Head of caudate nucleus (tissue), 42 donors: Measurements from ENCODE around the gene PTF1A.
"Not testable (repeated sequence)": the region's sequence is repeated elsewhere in the genome, so short reads cannot be mapped to it uniquely, and the experiment has no call there.

Experiments
- DNase-seq, 42 donors: peaks; one replicate each; pipeline versions ENCODE4 v3.0.0 to v3.0.0-alpha.2; 2020 to 2021; ENCODE audit warnings: mixed read lengths in 7 of 42
- intact Hi-C: fragments of 100-400 bp; cut with DNase I; formaldehyde crosslinking; loops from one replicate; pipeline ENCODE4 v1.15.0; 2022

PTF1A gene

DNA sequence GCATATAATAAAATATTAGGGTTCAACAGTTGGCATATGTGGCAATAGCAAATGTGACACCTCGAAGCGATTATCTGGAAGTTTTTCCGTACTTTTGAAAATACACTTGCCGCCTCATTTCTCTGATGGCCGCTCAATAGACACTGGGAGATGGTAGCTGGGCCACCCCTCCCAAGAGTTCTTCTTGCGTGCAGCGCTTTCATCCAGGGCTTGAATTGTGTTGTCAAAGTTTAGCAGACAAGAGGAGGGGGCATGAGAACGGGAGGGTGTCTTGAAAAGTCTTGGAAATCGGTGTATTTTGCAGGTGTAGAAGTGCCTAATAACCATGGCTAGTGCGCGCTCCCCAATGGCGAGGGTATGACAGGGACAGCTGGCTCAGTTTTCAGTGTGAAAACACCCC, 8.5 kb downstream of the PTF1A start:
- intact Hi-C loops = no loop called here
- no peak for DNase-seq

- no peak for DNase-seq
- intact Hi-C loops = no loop called here
Measured at GRCh38 chr10:23200997-23201652, 9.0 kb downstream of the PTF1A start.

- intact Hi-C loops = no loop called here
- no peak for DNase-seq
Measured at GRCh38 chr10:23201837-23202236, 9.7 kb downstream of the PTF1A start.

DNA sequence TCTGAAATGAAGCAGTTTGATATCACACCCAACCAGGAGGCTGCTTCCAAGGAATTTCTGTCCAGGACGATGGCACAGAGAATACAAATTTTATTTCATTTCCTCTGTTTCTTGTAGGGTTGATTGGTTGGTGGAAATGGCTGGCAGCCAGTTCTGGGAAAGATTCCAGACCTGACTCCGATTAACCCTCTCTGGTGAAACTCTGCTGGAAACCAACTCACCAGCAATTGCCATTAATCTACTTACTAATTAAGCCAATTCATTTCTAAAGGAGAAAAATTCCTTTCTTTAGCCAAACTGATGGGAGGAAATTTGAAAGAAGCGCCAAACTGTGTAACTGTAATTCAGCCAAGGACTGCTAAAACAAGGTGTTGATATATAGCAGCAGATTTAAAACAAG, 10.7 kb downstream of the PTF1A start:
- DNase-seq = no peak
- intact Hi-C loops = no loop called here

DNA sequence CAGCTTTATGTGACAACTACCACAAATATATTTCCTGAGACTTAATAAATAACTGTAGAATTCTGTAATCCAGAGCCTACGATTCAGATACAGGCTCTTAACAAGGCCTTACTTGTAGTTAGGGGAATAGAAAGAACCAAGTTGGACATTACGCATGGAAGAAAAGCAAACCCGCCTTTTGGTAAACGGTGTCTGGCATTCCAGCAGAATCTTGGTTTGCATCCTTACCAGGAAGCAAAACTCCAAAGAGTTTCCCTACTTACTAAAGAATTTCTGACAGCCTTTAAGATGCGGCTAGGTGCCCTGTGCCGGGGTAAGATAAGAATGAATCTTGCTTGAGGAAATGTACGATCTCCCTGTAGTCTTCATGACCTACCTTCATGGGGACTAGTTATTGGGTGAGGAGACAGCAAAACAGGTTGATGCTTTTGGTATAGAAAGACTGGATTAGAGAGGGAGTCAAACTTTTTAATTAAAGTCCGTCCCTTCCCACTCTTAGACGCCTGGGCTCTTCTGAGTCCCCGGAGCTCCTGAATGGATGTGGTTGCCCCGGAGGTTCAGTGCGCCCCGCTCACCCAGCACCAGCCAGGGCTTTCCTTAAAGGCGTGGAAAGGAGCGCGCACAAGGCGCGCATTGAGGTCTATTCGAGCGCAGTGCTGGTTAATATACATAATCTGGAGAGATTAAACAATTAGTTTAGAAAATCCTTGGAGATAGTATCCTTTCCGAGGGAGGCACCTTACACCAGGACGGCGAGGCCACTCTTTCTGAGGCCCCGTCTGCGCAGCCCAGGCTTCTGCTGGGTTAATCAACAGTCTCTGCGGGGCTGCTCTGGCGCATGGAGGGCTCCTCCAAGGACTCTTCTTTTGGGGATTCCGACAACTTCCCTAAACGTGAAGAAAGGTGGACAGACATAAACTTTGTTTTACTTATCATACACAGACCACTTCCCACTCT, 11.5 kb downstream of the PTF1A start:
- intact Hi-C loops = no loop called here
- DNase-seq = no peak

DNA sequence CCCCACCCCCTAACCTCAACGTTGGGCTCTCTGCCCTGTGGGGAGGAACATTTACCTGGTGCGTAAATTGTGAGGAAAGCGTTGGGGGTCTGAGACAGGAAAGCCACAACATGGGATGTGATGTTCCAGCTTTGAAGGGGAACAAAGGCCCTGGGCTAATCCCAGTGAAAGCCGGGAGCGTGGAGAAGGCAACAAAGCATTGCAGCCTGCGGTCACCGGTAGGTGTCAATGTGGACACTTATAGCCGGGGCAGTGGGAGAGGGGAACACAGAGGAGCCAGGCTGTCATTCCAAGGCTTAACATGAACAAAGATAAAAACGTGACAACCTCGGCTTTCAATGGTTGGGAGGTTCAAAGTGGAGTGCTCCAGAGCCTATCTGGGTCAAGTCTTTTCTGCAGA, 12.7 kb downstream of the PTF1A start:
- intact Hi-C loops = no loop called here
- DNase-seq = no peak

DNA sequence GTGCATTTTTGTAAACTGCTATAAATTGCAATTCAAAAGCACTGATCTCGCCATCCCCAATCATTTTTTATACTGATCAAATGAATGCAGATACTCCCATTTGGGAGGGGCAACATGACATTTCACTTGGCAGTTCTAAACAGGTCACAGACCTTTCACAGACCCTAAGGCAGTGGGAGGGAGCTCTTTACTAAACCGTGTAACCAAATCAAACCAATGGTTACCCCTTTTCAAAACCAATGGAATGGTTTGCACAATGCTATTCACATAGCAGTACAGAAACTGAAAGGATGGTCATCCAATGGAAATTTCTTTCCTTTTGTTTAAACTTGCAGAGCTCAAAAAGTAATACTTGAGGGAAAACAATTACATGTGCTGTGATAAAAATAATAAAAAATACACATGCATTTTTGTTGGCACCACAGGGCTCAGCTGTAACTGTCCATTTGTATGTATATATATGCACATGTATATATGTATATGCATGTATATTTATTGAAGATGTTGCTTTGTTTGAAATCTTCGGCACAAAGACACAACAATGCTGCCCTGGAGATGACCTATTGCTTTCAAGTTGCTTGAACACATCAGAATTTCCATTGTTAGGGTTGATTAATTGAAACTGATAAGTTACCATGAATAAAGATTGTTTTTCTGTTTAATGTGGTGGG, 14.0 kb downstream of the PTF1A start:
- no peak for DNase-seq
- intact Hi-C loops = no loop called here

- intact Hi-C loops = no loop called here
- no peak for DNase-seq
Measured at GRCh38 chr10:23217471-23217870, 25.4 kb downstream of the PTF1A start.

DNA sequence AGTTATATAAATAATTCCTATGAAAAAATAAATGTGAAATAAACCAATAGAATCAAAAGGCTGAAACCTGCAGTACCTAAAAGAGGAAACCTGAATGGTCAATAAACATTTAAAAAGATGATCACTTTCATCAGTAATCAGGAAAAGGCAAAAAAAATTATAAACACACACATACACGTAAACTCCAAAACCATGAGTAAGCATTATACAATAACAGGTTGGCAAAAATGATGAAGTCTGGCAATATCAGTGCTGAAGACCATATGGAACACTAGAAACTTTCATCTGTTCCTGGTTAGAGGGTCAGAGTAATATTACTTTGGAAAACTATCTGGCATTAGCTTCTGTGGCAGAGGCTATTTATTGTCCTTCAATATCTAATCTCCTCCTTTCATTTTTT, 38.5 kb downstream of the PTF1A start:
- intact Hi-C loops = no loop called here
- no peak for DNase-seq

DNA sequence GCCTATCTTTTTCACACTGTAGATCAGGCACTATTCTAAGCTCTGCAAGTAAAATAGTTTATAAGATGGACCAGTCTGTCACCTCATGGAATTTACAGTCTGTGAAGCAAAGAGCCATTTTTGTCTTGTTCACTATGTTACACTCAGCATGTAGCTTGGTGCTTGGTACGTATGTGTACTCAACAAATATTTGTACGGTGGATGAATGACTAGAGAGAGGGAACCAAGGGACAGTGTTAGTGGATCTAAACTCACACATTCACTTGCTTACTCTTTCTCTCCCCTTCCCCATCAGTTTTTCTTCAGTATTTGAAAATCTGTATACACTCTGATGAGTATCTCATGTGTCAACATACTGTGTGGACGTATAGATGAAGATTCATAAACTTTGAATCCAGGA, 45.9 kb downstream of the PTF1A start:
- intact Hi-C loops = no loop called here
- no peak for DNase-seq

GRCh38 chr10:23241779-23242178, 49.7 kb downstream of the PTF1A start:
- DNase-seq, intact Hi-C loops: not testable (repeated sequence)
